ENCODE data around the gene ROPN1B. TPM values are rescaled to one million over a fixed set of nuclear protein-coding genes. Genes with fewer than 3 reads are reported as not detected.

The ROPN1B gene
- total RNA-seq, 1 experiment from 2014 or later = 0.69 TPM

DNA sequence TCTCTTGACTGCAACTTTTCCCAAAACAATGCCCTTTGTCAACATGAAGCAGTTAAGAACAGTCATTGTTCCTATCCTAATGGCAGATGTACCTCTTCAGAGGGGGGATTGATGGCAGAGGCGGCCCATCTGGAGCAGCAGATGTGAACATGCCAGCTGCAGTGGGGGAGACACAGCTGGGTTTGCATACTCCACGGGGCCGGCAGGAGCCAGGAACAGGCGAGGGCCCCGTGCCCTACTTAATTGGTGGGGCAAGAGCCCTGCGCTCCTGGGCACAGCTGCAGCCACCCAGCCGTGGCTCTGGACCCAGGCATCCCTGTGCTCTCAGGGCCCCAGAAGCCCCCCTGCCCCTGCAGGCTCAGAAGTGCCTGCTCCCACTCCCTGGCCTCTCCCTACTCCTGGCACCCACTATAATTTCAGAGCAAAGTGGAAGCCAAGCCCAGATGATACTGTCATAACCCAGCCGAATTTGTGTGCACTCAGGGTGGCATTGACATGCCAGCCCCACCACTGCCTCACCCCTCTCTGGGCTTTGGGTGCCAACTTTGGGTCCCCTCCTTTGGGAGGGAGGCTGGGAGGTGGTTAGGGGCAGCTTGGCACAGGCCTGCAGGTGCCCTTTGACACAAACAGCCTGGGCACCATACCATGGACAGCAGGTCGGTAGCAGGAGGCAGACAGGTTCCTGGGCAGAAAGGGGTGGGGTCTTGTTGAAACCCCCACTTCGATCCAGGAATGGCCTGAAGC lies 34.6 kb downstream of the ROPN1B start:
- no peak for DNase-seq (ENCODE audit: low spot score)

GRCh38 chr3:126004217-126004616 lies 35.2 kb downstream of the ROPN1B start:
- no peak for DNase-seq (ENCODE audit: low spot score)

- DNase-seq (ENCODE audit: low spot score) = no peak
Measured at GRCh38 chr3:126004692-126005091, 35.7 kb downstream of the ROPN1B start.

DNA sequence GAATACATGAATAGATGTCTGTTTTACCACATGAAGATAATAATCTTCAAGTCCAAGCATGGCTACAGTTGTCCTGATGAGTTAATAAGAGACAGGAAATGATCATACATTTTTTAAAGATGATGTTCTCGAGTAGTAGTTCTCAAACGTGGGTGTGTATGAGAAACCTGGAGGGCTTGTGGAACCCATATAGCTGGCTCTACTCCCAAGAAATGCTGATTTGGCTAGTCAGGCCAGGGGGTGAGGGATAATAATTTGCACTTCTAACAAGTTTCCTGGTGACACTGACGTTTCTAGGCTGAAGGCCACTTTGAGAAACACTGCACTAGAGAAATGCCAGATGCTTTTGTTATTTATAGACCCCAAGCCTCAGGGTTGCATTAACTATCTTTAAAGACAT lies 37.0 kb downstream of the ROPN1B start:
- DNase-seq (ENCODE audit: low spot score) = no peak

DNA sequence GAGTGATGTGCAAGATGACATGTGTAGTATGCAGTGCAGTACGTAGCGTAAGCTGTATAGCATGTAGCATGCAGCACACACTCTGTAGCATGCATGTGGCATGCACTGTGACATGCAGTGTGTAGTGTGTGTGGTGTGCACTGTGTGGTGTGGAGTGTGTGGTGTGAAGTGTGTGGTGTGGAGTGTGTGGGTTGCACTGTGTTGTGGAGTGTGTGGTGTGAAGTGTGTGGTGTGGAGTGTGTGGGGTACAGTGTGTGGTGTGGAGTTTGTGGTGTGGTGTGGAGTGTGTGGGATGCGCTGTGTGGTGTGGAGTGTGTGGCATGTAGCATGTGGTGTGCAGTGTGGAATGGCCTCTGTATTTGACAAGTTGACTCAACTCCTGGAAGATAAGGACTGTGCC lies 39.2 kb downstream of the ROPN1B start:
- DNase-seq (ENCODE audit: low spot score) = no peak

DNA sequence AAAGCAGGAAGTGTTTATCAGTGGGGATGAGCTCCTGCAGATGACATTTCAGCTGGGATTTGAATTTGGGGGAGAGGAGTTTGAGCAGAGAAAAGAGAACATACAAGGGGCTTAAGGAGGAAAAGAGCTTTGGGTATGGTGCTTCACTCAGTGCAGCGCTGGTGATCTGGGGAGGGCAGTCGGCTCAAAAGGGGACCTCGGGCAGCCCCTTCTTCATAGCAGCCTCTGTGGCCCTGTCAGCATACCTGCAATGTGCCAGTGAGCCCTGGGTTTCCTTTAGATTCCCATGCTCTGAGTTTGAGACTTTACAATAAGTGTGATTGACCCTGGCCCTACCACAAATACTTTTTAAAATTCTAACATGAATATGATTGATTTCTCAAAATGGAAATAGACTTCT lies 40.2 kb downstream of the ROPN1B start:
- DNase-seq (ENCODE audit: low spot score) = no peak

GRCh38 chr3:126013751-126014156 lies 44.8 kb downstream of the ROPN1B start:
- no peak for DNase-seq (ENCODE audit: low spot score)

- no peak for DNase-seq (ENCODE audit: low spot score)
Measured at GRCh38 chr3:126014252-126014651, 45.3 kb downstream of the ROPN1B start.

- DNase-seq (ENCODE audit: low spot score) = no peak
Measured at GRCh38 chr3:126015075-126015474, 46.1 kb downstream of the ROPN1B start.

DNA sequence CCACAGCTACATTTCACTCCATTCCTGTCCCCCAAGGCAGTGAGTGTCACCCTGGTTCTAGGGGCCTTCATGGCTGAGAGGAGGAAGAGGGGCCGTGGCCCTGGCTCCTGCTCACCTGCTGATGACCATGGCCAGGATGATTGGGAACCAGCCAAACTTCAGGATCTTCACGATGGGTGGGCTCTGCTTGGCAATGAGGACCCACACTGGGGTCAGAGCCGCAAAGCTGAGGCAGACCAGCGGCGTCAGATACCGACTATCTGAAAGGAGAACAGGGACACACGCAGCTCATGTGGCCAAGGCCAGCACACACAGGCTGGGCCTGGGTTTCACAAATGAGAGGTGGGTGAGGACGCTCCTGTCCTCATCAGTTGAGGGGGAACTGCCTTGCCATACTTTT lies 47.6 kb downstream of the ROPN1B start:
- DNase-seq (ENCODE audit: low spot score) = no peak

- no peak for DNase-seq (ENCODE audit: low spot score)
Measured at GRCh38 chr3:126017362-126017761, 48.4 kb downstream of the ROPN1B start.

- DNase-seq (ENCODE audit: low spot score) = no peak
Measured at GRCh38 chr3:126018545-126018944, 49.6 kb downstream of the ROPN1B start.

- no peak for DNase-seq (ENCODE audit: low spot score)
Measured at GRCh38 chr3:126018995-126019394, 50.0 kb downstream of the ROPN1B start.

DNA sequence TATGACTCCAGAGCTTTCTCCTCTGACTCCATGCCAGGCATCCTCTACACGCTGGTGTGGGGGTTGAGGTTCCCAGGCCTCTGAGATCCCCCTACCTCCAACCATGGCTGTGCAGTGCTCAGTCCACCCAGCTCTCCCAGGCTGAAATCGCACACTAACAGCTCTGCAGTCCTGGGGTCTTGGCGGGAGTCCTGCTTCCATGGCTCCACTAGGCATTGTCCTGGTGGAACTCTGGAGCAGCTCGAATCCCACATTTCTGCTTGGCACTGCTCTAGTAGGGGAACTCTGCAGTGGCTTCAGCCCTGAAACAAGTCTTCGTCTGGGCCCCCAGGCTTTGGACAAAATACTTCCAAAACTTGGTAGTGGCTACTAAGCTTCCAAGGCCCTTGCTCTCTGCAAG lies 50.7 kb downstream of the ROPN1B start:
- no peak for DNase-seq (ENCODE audit: low spot score)

- DNase-seq (ENCODE audit: low spot score) = no peak
Measured at GRCh38 chr3:126021224-126021623, 52.2 kb downstream of the ROPN1B start.

GRCh38 chr3:126021702-126022101 lies 52.7 kb downstream of the ROPN1B start:
- DNase-seq (ENCODE audit: low spot score) = no peak

DNA sequence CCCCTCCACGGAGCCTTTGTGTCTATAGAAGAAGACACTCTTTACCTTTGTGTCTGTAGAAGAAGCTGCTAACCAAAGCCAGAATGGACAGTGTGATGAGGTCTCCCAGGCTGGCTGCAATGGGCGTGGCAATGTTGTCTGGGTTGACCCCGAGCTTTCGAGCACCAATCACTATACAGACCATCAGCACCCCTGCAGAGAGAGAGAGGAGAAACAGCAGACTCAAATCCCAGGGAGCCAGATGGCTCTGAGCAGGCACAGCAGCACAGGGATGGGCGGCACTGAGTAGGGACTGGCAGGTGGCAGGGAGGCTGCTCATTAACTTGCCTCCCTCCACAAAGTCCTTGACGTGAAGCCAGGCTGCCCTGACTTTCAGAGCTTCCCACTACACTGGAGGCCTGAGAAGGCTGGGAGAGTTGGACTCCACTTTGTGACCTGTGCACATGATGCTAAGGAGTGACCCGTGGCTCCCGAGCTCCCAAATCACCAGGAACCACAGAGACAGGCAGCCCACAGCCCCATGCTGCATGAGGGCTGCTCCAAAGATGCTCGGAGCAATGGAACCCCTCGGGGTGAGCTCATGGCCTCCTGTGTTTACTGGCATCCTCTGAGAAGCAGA lies 53.9 kb downstream of the ROPN1B start:
- no peak for DNase-seq (ENCODE audit: low spot score)

DNA sequence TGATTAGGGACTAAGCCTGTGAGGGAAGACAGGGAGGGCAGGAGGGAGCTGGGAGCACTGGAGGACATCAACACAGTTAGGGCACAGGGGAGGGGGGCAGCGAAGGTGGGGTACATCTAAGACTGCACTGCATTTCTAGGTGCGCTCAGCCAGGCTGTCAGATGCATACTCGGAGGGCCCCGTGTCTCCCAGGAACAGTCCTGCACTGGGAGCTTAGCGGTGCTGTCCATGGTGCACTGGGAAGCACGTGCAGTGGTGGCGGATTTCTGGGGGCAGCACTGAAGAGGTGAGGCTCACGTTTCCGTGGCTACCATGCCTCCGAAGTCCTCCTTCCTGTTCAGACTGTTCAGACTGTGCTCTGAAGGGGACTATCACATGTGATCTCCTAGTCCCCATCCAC lies 54.4 kb downstream of the ROPN1B start:
- no peak for DNase-seq (ENCODE audit: low spot score)

GRCh38 chr3:126024049-126024854 lies 55.3 kb downstream of the ROPN1B start:
- DNase-seq (ENCODE audit: low spot score) = no peak

DNA sequence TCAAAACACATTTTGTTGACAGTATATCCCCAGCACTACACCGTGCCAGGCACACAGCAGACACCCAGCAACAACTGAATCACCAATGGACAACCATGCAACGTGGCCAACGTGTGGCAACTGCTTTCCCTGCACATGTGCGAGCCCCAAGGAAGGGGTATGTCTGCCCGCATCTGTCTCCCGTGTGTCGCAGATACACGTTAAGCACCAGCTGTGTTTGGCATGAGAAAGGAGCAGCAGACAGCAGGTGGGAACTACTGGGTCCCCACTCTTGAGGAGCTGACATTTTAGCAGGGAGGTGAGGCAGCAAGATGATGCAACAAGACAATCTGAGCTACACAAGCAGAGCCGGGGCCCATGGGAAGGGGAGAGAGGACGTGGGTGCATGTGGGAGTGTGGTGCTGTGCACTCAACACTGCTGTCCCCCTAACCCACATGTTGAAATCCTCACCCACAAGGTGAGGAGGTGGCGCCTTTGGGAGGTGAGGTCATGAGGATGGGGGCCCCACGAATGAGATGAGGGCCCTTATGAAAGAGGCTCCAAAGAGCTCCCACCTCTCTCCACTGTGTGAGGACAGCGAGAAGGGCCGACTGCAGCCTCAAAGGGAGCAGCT lies 56.2 kb downstream of the ROPN1B start:
- DNase-seq (ENCODE audit: low spot score) = no peak

GRCh38 chr3:126025862-126026261 lies 56.9 kb downstream of the ROPN1B start:
- no peak for DNase-seq (ENCODE audit: low spot score)

- DNase-seq (ENCODE audit: low spot score) = no peak
Measured at GRCh38 chr3:126026277-126026751, 57.3 kb downstream of the ROPN1B start.
